H9 (cell line): ENCODE results near the gene SUN1. TPM values are rescaled to one million over a fixed set of nuclear protein-coding genes. Genes with fewer than 3 reads are reported as not detected.

ENCODE experiments used
- DNase-seq: peaks from one replicate; pipeline ENCODE4 v3.0.0-alpha.2; 2017
- H2AFZ ChIP-seq: one replicate; pipeline ENCODE4 v1.6.1; 2013; ENCODE audit warnings: mild to moderate bottlenecking, low read length, control low read depth, moderate library complexity
- H2AK5ac ChIP-seq: 2 replicates; pipeline ENCODE4 v1.6.1; 2013; ENCODE audit warnings: low read length, control low read depth, mixed read lengths; ENCODE audit not compliant: insufficient read length
- H2BK120ac ChIP-seq: one replicate; pipeline ENCODE4 v1.6.1; 2013; ENCODE audit warnings: low read depth, mild to moderate bottlenecking, low read length, control low read depth, inconsistent platforms; ENCODE audit not compliant: poor library complexity, severe bottlenecking
- H2BK12ac ChIP-seq: 2 replicates; pipeline ENCODE4 v1.6.1; 2013; ENCODE audit warnings: low read length, control low read depth, mixed read lengths, low read depth; ENCODE audit not compliant: insufficient read length
- H2BK15ac ChIP-seq: 2 replicates; pipeline ENCODE4 v1.6.1; 2013; ENCODE audit warnings: low read depth, low read length, control low read depth
- H2BK20ac ChIP-seq: one replicate; pipeline ENCODE4 v1.6.1; 2013; ENCODE audit warnings: low read depth, mild to moderate bottlenecking, low read length, control low read depth, inconsistent platforms; ENCODE audit not compliant: poor library complexity, severe bottlenecking
- H2BK5ac ChIP-seq: 2 replicates; pipeline ENCODE4 v1.6.1; 2013; ENCODE audit warnings: low read length, control low read depth, mixed read lengths; ENCODE audit not compliant: insufficient read length
- H3K14ac ChIP-seq: 2 replicates; pipeline ENCODE4 v1.6.1; 2013; ENCODE audit warnings: low read length, control low read depth; ENCODE audit not compliant: insufficient read depth
- H3K18ac ChIP-seq: 2 replicates; pipeline ENCODE4 v1.6.1; 2013; ENCODE audit warnings: low read depth, mild to moderate bottlenecking, mixed read lengths, low read length, control low read depth; ENCODE audit not compliant: insufficient read length
- H3K23ac ChIP-seq: 2 replicates; pipeline ENCODE4 v1.6.1; 2013; ENCODE audit warnings: low read length, control low read depth, mixed read lengths, low read depth; ENCODE audit not compliant: insufficient read length
- H3K23me2 ChIP-seq: 2 replicates; pipeline ENCODE4 v1.6.1; 2013; ENCODE audit warnings: low read depth, mild to moderate bottlenecking, mixed read lengths, low read length, control low read depth; ENCODE audit not compliant: insufficient read length, poor library complexity, severe bottlenecking
- H3K27ac ChIP-seq: 2 replicates; pipeline ENCODE4 v1.5.1; 2013; ENCODE audit warnings: low read length, control low read depth, mixed read lengths, low read depth; ENCODE audit not compliant: insufficient read length
- H3K27me3 ChIP-seq: 2 replicates; pipeline ENCODE4 v1.6.1; 2013; ENCODE audit warnings: low read length, control low read depth, inconsistent platforms; ENCODE audit not compliant: insufficient read depth
- H3K4ac ChIP-seq: 2 replicates; pipeline ENCODE4 v1.6.1; 2013; ENCODE audit warnings: low read depth, mild to moderate bottlenecking, control low read depth, inconsistent platforms, low read length, moderate library complexity
- H3K4me1 ChIP-seq: 2 replicates; pipeline ENCODE4 v1.6.1; 2013; ENCODE audit warnings: low read length, control low read depth, inconsistent platforms; ENCODE audit not compliant: insufficient read depth
- H3K4me2 ChIP-seq: 2 replicates; pipeline ENCODE4 v1.6.1; 2013; ENCODE audit warnings: low read length, control low read depth, mixed read lengths; ENCODE audit not compliant: insufficient read length, insufficient read depth
- H3K56ac ChIP-seq: 2 replicates; pipeline ENCODE4 v1.6.1; 2013; ENCODE audit warnings: low read depth, mild to moderate bottlenecking, mixed read lengths, low read length, control low read depth; ENCODE audit not compliant: insufficient read length
- H3K79me1 ChIP-seq: 2 replicates; pipeline ENCODE4 v1.6.1; 2013; ENCODE audit warnings: low read depth, mild to moderate bottlenecking, moderate library complexity, low read length, control low read depth, inconsistent platforms; ENCODE audit not compliant: insufficient read depth, poor library complexity, severe bottlenecking
- H3K79me2 ChIP-seq: 2 replicates; pipeline ENCODE4 v1.6.1; 2013; ENCODE audit warnings: low read length, control low read depth, inconsistent platforms; ENCODE audit not compliant: insufficient read depth
- H3K9ac ChIP-seq: 2 replicates; pipeline ENCODE4 v1.6.1; 2013; ENCODE audit warnings: low read length, control low read depth, mixed read lengths; ENCODE audit not compliant: insufficient read length; ENCODE audit errors: extremely low read depth
- H3K9me3 ChIP-seq: one replicate; pipeline ENCODE4 v1.6.1; 2013; ENCODE audit warnings: low read depth, low read length, inconsistent platforms; ENCODE audit not compliant: control insufficient read depth
- H3T11ph ChIP-seq: one replicate; pipeline ENCODE4 v1.6.1; 2013; ENCODE audit warnings: mild to moderate bottlenecking, low read length, control low read depth, inconsistent platforms
- H4K20me1 ChIP-seq: one replicate; pipeline ENCODE4 v1.6.1; 2013; ENCODE audit not compliant: control insufficient read depth, insufficient read length, insufficient read depth
- H4K5ac ChIP-seq: 2 replicates; pipeline ENCODE4 v1.6.1; 2013; ENCODE audit warnings: low read depth, mild to moderate bottlenecking, mixed read lengths, low read length, control low read depth; ENCODE audit not compliant: insufficient read length
- H4K8ac ChIP-seq: replicated peaks from 2 replicates; pipeline ENCODE4 v1.6.1; 2013; ENCODE audit warnings: low read length, control low read depth, mixed read lengths, low read depth; ENCODE audit not compliant: insufficient read length
- H4K91ac ChIP-seq: 2 replicates; pipeline ENCODE4 v1.6.1; 2013; ENCODE audit warnings: low read depth, mild to moderate bottlenecking, moderate library complexity, mixed read lengths, low read length, control low read depth; ENCODE audit not compliant: insufficient read length
- H3K27ac Mint-ChIP-seq, 3 experiments: 2 replicates in 2 of 3; 3 replicates in 1 of 3; pipeline ENCODE4 v1.8.0; 2020 to 2021; ENCODE audit warnings: mixed read lengths in 3 of 3, mild to moderate bottlenecking in 1 of 3, moderate library complexity in 1 of 3
- H3K27me3 Mint-ChIP-seq: 2 replicates; pipeline ENCODE4 v1.8.0; 2021; ENCODE audit warnings: low read depth, mild to moderate bottlenecking, moderate library complexity, mixed read lengths
- H3K36me3 Mint-ChIP-seq, 3 experiments: 2 replicates in 2 of 3; 3 replicates in 1 of 3; pipeline ENCODE4 v1.8.0; 2020 to 2021; ENCODE audit warnings: low read depth in 3 of 3, mixed read lengths in 3 of 3; ENCODE audit not compliant: insufficient read depth in 1 of 3
- H3K4me1 Mint-ChIP-seq, 2 experiments: 2 replicates each; pipeline ENCODE4 v1.8.0; 2020; ENCODE audit warnings: mixed read lengths in 2 of 2
- H3K4me3 Mint-ChIP-seq, 2 experiments: 2 replicates in 1 of 2; 3 replicates in 1 of 2; pipeline ENCODE4 v1.8.0; 2020 to 2021; ENCODE audit warnings: mild to moderate bottlenecking in 2 of 2, mixed read lengths in 2 of 2, moderate library complexity in 1 of 2
- H3K9me3 Mint-ChIP-seq, 2 experiments: 2 replicates in 1 of 2; 3 replicates in 1 of 2; pipeline ENCODE4 v1.8.0; 2020; ENCODE audit warnings: mild to moderate bottlenecking in 2 of 2, mixed read lengths in 2 of 2, moderate library complexity in 1 of 2
- CTCF ChIP-seq: fragments of 200-600 bp; sonication (generic); conservative IDR thresholded peaks from 3 replicates; pipeline ENCODE4 v1.8.0; 2021; ENCODE audit warnings: antibody characterized with exemption, mild to moderate bottlenecking
- WGBS: extraction: QIAGEN DNeasy Blood & Tissue Kit; methylation state at CpG from one replicate; pipeline ENCODE4 v1.1.7; 2013; ENCODE audit warnings: missing lambda C conversion rate, low lambda C conversion rate, mixed read lengths; ENCODE audit not compliant: insufficient read length; ENCODE audit errors: extremely low coverage; 5-methylcytosine and 5-hydroxymethylcytosine counted together
- total RNA-seq: library from RNA; stranded (reverse); gene quantifications from 2 replicates; pipeline ENCODE4 v1.2.1, GENCODE V29; 2021

Gene SUN1
- total RNA-seq, 1 experiment from 2014 or later = 118 TPM

- no CpG with 5 or more reads among the region's 20 CpGs for WGBS
- no peak overlapping the region for H3K4ac ChIP-seq
- no peak overlapping the region for H4K91ac ChIP-seq
- H3K4me1 Mint-ChIP-seq = peaks cover 0 to 4% of the 10 kb centered on the region in 2 experiments; a peak in 1 of 4 replicates
- H3K23ac ChIP-seq = no peak overlapping the region
- no peak overlapping the region for H4K5ac ChIP-seq
- no peak overlapping the region for H2BK5ac ChIP-seq
- no peak overlapping the region for H3K27ac ChIP-seq
- H3T11ph ChIP-seq = no peak overlapping the region
- no peak overlapping the region for H3K4me3 Mint-ChIP-seq
- H2BK20ac ChIP-seq = no peak overlapping the region
- H3K27ac Mint-ChIP-seq = no peak overlapping the region
- H4K8ac ChIP-seq = no peak overlapping the region
- H3K27me3 Mint-ChIP-seq = peaks cover 1% of the 10 kb centered on the region; the same call in 1 of the 2 replicates
- H2AFZ ChIP-seq = no peak overlapping the region
- H3K9me3 Mint-ChIP-seq = no peaks in the 10 kb centered on the region
- peaks cover 41 to 80% (median 73%) of the 10 kb centered on the region in 3 experiments for H3K36me3 Mint-ChIP-seq
- H3K9ac ChIP-seq = no peak overlapping the region
- H3K27me3 ChIP-seq = no peaks in the 10 kb centered on the region
- H3K18ac ChIP-seq = no peak overlapping the region
- no peak for DNase-seq
- TF ChIP-seq CTCF = no peak
- no peaks in the 10 kb centered on the region for H3K9me3 ChIP-seq
- H3K4me2 ChIP-seq = no peak overlapping the region
- H3K79me2 ChIP-seq = no peaks in the 10 kb centered on the region; the same call in 1 of the 2 replicates
- H3K79me1 ChIP-seq = no peaks in the 10 kb centered on the region
- no peak overlapping the region for H2BK12ac ChIP-seq
- H2BK120ac ChIP-seq = no peak overlapping the region
- H3K56ac ChIP-seq = no peak overlapping the region
- no peak overlapping the region for H2BK15ac ChIP-seq
- no peaks in the 10 kb centered on the region for H3K4me1 ChIP-seq
- no peak overlapping the region for H2AK5ac ChIP-seq
- no peak overlapping the region for H3K14ac ChIP-seq
- no peaks in the 10 kb centered on the region for H3K23me2 ChIP-seq
- peaks cover 3% of the 10 kb centered on the region for H4K20me1 ChIP-seq
These were observed 59.5 kb downstream of the SUN1 start for GRCh38 chr7:891805-892204.
